Astrocyte of the cerebellum (primary cell): ENCODE measurements around the gene IQSEC3.

Experiments used
- DNase-seq: peaks from one replicate; pipeline ENCODE4 v3.0.0-alpha.2; 2011; ENCODE audit warnings: low read depth
- H3K4me3 ChIP-seq: 2 replicates; pipeline ENCODE4 v1.5.1; 2011; ENCODE audit warnings: mild to moderate bottlenecking, low read depth, low read length, moderate library complexity
- CTCF ChIP-seq: IDR thresholded peaks from 2 replicates; pipeline ENCODE4 v1.5.1; 2012; ENCODE audit warnings: low read length, low read depth, moderate library complexity, mild to moderate bottlenecking; ENCODE audit errors: missing control alignments
- in situ Hi-C: cut with HindIII; loops from 2 replicates; pipeline ENCODE4 v1.10.0; 2017; ENCODE audit warnings: low sequenced_read_pairs

Gene IQSEC3

GRCh38 chr12:161823-162222 lies 95.3 kb downstream of the IQSEC3 start:
- H3K4me3 ChIP-seq, result no peak overlapping the region
- no peak for TF ChIP-seq CTCF
- DNase-seq, result no peak
- in situ Hi-C loops, result no loop called here

DNA sequence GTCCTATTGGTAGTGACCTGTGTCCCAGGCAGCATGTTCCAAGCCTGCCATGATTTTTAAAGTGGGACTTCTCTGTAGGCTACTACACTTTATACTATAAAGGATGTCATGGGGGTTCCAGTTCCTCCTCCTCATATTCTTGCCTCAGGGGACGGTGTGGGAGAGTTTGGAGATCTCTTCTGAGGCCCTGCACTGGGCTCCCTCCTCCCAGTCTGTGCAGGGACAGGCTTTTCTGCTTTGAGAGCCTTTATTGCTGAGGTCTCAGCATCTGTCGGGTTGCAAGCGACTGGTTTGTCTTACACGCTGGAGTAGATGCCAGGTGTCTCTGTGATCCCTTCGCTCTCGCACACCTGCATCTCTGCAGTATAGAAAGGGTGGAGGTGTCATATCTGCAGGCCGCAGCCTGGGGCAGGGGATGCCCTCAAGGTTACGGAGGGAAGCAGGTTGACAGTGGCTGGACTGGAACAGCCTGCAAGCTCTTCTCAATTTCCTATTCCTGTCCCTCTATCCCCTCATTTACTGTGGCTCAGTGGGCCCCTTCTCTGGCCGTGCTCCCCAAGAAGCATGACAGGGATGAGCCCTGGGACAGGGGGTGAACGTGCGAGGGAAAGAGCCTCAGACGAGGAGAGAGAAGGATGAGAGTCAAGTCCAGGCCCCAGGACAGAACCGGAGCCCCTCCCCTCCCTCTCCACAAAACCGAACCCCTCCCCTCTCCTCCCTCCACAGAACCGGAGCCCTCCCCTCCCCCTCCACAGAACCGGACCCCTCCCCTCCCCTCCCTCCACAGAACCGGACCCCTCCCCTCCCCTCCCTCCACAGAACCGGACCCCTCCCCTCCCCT lies 96.1 kb downstream of the IQSEC3 start:
- DNase-seq, result no peak
- H3K4me3 ChIP-seq, result no peak overlapping the region
- in situ Hi-C loops, result no loop called here
- no peak for TF ChIP-seq CTCF

GRCh38 chr12:163406-163986 lies 96.9 kb downstream of the IQSEC3 start:
- no peak overlapping the region for H3K4me3 ChIP-seq
- no peak for TF ChIP-seq CTCF
- no peak for DNase-seq
- in situ Hi-C loops, result no loop called here

GRCh38 chr12:164207-164606 lies 97.6 kb downstream of the IQSEC3 start:
- no peak for TF ChIP-seq CTCF
- DNase-seq, result no peak
- in situ Hi-C loops, result no loop called here
- no peak overlapping the region for H3K4me3 ChIP-seq

- in situ Hi-C loops, result no loop called here
- DNase-seq, result no peak
- TF ChIP-seq CTCF, result no peak
- H3K4me3 ChIP-seq, result no peak overlapping the region
Measured at GRCh38 chr12:165862-166368, 99.3 kb downstream of the IQSEC3 start.

DNA sequence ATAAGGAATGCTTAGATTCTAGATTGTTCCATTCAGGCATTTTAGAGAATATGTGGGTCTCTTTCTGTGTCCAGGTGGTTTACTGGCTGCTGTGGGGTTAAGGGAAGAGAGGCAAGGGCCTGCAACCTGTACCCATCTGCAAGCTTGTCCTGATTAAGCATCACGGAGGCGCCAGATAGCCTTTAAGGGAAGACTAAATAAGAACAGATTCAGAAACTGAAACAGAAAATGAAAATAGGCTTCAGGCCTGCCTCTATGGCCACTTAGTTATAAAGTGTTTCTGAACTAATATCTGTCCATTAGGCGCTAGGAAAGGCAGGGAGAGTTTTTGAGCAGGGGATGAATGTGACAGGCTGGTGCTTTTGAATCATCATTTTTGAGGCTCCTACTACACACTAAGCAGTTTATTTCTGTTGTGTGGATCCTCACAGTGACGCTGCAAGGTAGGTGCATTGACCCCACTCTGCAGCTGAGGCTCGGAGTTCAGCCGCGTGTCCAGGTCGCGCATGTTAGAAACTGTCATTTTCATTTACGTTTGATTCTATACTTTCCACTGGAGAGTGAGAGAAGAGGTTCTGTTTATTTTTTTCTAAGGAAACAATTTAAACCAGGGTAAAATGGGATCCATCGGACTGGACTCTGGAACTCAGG lies 100.0 kb downstream of the IQSEC3 start:
- no peak for TF ChIP-seq CTCF
- DNase-seq, result no peak
- in situ Hi-C loops, result no loop called here
- no peak overlapping the region for H3K4me3 ChIP-seq
